ENCODE measurements around the gene SURF2.

GRCh38 chr9:133367778-133368177, 11.4 kb downstream of the SURF2 start:
- TF ChIP-seq CTCF (conservative IDR thresholded peaks at IDR 0.05), result no peak
- no peak for TF ChIP-seq ZFX (IDR thresholded peaks at IDR 0.05)
